Activated gamma-delta T cell (primary cell): ENCODE measurements around the gene ARMC10.
"Not testable (repeated sequence)": the region's sequence is repeated elsewhere in the genome, so short reads cannot be mapped to it uniquely, and the experiment has no call there.

Source experiments
- DNase-seq: peaks from one replicate; lab custom pipeline; 2025; lab: John Stamatoyannopoulos, UW
- total RNA-seq, 2 donors: gene quantifications; one replicate each; lab custom pipeline; 2026; lab: John Stamatoyannopoulos, UW

ARMC10 gene
- 27.2 to 31.4 reads per million in 2 donors for total RNA-seq

DNA sequence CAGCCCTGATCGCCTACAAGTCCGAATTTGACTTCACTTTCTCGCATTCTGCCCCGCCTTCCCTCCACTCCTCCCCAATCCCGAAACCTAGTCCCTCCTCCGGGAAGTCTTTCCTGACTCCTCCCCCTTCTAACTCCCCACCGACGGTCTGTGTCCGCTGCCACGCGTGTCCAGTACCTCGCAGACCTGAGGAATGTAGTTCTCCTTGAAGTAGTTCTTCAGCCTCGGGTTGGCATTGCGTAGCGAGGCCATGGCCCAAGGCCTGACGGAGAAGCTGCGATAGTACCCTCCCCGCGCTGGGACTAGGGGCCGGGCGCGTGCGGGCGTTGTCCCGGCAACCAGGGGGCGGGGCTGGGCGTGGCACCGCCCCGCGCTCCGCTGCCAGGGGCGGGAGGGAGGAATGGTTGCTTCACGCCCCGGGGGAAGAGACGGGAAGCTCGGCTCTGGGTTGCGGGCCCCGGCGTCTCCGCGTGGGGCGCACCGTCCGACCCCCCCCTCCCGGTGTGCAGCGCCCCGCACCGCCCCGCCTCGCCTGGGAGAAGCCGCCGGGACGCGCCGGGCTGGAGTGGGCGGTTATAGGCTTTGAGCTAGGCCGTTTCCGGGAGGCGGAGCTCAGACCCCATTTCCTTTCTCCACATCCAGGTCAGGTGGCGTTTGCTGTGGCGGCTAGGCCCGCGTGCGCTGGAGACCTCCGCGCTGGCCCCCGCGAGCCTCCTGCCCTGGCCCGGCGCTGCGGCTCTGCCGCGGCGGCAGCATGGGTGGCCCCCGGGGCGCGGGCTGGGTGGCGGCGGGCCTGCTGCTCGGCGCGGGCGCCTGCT, at the start of gene ARMC10, which contains the start of gene FBXL13:
TSS of gene ARMC10 (plus strand) at position 622 of the 818 bp plus-strand sequence. CDS start at position 755, 133 bp downstream.
TSS of gene FBXL13 (minus strand) at position 278 of the 818 bp plus-strand sequence.
- peak; percentile 83 for DNase-seq

DNA sequence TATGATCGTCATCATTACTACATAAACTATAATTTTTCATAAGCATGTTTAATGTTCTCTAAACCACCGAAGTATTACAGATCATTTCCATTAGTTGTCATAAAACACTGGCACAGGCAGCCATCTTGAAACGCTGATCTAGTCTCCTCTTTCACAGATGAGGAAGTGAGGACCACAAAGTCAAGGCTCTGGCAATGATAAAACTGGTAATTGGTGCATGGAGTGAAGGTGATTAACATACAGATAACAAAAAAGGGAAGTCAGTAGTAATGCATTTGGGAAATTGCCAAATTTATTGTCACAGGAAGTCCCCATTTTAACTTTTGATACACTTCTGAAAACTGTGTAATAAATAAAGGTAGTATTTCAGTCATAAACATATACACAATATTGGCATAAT, 49.6 kb upstream of the ARMC10 start:
- no peak for DNase-seq

DNA sequence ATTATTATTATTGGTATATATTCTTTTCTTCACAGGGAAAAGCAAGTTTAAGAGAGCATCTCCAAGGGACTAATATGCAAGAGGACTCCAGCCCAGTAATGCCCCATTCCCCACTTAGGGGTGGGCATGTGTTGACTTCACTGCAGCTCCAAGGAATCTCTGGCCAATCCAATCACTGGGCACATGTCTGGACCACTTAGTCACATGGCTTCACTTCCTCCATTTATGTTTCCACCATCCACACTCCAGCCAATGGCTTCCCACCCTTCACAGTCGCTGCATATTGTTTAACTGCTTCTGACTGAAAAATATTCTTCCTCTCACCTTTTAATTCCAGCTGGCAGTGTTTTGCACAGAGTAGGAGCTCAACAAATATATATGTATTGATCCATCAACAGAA, 43.9 kb upstream of the ARMC10 start:
- DNase-seq: no peak

DNA sequence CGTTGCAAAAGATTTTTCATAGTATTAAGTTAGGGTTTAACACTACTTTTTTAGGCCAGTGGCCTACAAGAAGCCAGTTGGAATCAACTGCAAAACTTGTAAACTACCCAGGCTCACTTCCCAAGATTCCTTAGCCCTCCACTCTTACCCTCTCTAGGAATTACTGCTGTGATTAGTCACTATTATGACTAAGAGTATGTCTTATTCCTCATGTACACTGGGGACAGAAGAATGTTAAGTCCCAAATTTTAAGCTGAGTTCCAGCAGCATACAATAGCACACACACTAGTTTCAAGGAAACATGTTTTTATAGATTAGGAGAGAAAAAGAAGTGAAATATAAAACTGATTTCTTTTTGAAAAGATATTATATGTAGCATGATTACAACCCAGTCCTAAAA, 43.2 kb upstream of the ARMC10 start:
- no peak for DNase-seq

DNA sequence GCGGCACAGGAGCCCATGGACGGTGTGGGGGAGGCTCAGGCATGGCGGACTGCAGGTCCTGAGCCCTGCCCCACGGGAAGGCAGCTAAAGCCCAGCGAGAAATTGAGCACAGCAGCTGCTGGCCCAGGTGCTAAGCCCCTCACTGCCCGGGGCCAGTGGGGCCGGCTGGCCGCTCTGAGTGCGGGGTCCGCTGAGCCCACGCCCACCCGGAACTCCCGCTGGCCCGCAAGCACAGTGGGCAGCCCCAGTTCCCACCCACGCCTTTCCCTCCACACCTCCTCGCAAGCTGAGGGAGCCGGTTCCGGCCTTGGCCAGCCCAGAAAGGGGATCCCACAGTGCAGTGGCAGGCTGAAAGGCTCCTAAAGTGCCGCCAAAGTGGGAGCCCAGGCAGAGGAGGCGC, 40.6 kb upstream of the ARMC10 start:
- DNase-seq: not testable (repeated sequence)

- DNase-seq: no peak
These were observed 37.5 kb upstream of the ARMC10 start for GRCh38 chr7:103037476-103037822.

GRCh38 chr7:103037823-103038739, 36.9 kb upstream of the ARMC10 start:
- not testable (repeated sequence) for DNase-seq

DNA sequence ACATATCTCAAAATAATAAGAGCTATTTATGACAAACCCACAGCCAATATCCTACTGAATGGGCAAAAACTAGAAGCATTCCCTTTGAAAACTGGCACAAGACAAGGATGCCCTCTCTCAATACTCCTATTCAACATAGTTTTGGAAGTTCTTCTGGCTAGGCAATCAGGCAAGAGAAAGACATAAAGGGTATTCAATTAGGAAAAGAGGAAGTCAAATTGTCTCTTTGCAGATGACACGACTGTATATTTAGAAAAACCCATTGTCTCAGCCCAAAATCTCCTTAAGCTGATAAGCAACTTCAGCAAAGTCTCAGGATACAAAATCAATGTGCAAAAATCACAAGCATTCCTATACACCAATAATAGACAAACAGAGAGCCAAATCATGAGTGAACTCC, 33.1 kb upstream of the ARMC10 start:
- not testable (repeated sequence) for DNase-seq

DNA sequence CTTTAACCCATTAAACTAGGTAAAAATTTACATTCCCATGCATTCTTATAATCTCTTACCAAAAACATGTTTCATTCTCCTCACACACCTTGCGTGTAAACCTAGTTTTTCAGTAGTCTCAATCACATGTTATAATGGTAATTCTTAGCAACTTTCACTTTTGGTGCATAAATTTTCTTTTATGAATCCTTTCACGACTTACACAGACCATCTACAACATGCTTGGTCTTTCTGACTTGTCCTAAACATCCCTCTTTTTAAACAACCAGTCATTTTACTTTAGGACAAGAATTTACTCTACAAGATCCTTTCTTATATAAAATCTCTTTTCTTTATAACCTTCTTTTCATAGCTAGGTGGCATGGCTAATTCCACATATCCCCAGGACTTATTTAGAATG, 26.1 kb upstream of the ARMC10 start:
- DNase-seq: no peak

DNA sequence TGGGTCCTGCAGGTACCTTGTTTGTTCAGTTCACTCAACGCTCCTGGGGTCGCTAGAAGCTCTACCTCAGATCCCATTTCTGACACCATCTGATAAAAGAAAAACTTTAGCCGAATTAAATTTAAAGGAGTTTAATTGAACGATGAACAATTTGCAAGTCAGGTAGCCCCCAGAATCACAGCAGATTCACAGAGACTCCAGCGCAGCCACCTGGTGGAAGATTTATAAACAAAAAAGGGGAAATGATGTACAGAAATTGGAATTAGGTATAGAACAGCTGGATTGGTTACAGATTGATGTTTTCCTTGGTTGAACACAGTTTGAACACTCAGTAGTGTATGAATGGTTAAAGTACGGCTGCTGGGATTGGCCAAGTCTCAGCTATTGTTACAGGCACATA, 23.4 kb upstream of the ARMC10 start:
- no peak for DNase-seq

DNA sequence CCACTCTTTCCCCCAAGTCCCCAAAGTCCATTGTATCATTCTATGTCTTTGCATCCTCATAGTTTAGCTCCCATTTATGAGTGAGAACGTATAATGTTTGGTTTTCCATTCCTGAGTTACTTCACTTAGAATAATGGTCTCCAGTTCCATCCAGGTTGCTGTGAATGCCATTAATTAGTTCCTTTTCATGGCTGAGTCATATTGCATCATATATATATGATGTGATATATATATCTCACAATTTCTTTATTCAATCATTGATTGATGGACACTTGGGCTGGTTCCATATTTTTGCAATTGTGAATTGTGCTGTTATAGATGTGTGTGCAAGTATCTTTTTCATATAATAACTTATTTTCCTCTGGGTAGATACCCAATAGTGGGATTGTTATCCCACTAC, 18.9 kb upstream of the ARMC10 start:
- not testable (repeated sequence) for DNase-seq

GRCh38 chr7:103058122-103058521, 16.8 kb upstream of the ARMC10 start:
- DNase-seq: no peak

DNA sequence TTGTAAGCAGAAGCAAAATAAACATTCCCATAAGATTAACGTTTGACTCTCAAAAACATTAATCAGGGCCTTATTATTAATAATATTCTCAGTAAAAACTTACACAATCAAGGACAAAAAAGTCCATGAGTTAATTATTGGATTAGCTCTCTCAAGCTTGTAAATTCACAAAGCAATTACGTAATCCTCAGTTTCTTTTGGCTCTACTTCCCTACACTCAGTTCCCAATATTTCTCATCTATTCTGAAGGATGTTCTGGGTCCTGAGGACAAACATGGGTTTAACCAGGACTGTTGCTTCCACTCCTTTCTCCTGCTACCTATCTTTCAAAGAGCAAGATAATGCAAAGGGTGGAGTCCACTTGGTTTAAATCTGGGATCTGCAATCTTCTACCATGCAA, 15.5 kb upstream of the ARMC10 start:
- no peak for DNase-seq

DNA sequence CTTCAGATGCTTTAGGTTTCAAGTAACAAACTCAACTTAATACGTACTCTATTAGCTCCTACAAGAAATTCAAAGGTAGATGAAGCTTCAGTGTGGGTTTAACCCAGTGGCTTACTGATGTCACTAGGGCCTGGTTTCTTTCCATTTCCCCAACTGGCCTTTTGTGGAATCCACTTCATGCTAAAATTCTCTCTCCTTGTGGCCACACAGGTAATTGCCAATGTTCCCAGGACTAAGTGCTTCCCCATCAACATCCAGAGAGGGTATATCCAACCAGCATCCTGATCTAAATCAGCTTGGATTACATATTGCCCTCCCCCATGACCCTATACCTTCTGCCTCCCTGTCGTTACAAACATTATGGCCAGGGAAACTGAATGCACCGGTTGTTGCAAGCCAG, 11.0 kb upstream of the ARMC10 start:
- no peak for DNase-seq

GRCh38 chr7:103065667-103066066, 9.3 kb upstream of the ARMC10 start:
- no peak for DNase-seq

GRCh38 chr7:103068414-103069403, 6.2 kb upstream of the ARMC10 start:
- DNase-seq: peak; percentile 10

DNA sequence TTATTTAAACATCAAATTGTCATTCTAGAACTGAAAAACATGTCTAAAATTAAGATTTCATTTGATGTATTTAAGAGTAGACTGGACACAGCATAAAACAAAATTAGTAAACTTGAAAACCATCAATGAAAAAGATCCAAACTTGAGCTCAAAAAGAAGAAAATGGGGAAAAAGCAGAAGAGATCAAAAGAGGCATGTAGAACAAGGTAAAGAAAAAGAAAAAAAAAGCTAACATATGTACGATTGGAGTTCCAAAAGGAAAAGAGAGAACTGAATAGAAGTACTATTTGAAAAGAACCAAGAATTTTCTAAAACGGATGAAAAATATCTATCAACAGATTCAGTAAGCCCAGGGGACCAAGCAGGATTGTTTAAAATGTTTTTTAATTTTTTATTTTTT, 3.9 kb upstream of the ARMC10 start:
- DNase-seq: no peak

GRCh38 chr7:103073989-103074518, 886 bp upstream of the ARMC10 start:
- no peak for DNase-seq

DNA sequence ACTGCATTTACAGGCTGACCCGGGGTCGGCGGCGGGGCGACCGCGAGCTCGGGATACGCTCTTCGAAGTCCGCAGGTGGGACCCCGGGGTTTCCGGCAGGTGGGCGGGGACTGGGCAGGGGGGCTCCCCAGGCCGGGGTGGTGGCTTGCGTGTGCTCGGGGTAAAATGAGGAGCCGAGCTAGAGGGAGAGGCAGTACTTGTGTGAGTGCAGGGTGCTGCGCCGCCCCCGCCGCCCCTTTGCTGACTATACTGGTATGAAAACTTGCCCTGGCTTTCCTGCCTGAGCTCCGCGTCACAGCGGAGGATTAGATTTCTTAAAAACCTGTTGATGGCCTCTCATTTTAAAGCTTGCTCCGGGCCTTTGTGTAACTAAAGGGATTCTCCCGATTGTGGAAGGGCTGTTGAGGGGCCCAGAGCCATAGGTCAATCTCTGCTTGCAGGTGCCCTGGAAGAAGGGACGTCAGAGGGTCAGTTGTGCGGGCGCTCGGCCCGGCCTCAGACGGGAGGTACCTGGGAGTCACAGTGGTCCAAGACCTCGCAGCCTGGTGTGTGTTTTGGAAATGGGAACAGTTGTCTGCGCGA, 488 bp downstream of the ARMC10 start:
- DNase-seq: peak; percentile 68

GRCh38 chr7:103076764-103077163, 1.8 kb downstream of the ARMC10 start:
- DNase-seq: no peak

GRCh38 chr7:103077318-103077717, 2.4 kb downstream of the ARMC10 start:
- no peak for DNase-seq
